ENCODE data around the gene TROAP. TPM values are rescaled to one million over a fixed set of nuclear protein-coding genes. Genes with fewer than 3 reads are reported as not detected.
"Not testable (repeated sequence)": the region's sequence is repeated elsewhere in the genome, so short reads cannot be mapped to it uniquely, and the experiment has no call there.

TROAP gene
- polyA plus RNA-seq, 3 donors: 22.4 to 37.1 (median 26.6) TPM

DNA sequence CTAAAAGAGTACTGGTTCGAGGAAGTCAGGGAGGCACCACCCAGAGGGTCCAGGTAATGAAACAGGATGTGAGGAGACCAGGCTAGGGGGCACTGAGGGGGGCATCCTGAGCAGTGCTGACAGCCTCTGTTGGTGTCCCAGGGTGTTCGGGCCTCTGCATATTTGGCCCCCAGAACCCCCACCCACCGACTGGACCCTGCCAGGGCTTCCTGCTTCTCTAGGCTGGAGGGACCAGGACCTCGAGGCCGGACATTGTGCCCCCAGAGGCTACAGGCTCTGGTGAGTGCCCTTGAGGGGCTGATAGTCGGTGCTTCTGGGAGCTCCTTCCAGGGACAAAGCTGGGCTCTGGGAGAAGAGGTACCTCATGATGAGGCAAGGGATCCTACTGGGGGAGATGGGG, 2.6 kb downstream of the TROAP start:
- DNase-seq: no peak

DNA sequence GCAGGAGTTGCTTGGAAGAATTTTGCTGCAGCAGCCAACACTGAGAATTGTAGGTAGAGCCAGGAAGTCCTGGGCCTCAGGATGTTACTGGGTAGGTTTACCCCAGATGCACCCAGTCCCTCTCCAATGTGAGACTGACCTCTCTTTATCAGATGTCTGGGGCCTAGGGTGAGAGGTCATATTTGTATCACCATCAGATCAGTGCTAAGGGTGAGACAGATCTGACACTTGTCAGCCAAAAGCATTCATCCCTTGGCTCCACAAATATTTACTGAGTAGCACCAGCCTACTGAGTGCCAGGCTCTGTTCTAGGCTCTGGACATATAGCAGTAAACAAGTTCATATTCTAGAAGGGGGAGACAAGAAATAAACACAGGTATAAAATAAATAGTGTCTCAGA, 4.3 kb downstream of the TROAP start:
- DNase-seq: no peak

GRCh38 chr12:49327887-49328286, 4.8 kb downstream of the TROAP start:
- no peak for DNase-seq

GRCh38 chr12:49328816-49329215, 5.8 kb downstream of the TROAP start:
- DNase-seq: no peak

GRCh38 chr12:49330032-49330619, 7.1 kb downstream of the TROAP start:
- no peak for DNase-seq

DNA sequence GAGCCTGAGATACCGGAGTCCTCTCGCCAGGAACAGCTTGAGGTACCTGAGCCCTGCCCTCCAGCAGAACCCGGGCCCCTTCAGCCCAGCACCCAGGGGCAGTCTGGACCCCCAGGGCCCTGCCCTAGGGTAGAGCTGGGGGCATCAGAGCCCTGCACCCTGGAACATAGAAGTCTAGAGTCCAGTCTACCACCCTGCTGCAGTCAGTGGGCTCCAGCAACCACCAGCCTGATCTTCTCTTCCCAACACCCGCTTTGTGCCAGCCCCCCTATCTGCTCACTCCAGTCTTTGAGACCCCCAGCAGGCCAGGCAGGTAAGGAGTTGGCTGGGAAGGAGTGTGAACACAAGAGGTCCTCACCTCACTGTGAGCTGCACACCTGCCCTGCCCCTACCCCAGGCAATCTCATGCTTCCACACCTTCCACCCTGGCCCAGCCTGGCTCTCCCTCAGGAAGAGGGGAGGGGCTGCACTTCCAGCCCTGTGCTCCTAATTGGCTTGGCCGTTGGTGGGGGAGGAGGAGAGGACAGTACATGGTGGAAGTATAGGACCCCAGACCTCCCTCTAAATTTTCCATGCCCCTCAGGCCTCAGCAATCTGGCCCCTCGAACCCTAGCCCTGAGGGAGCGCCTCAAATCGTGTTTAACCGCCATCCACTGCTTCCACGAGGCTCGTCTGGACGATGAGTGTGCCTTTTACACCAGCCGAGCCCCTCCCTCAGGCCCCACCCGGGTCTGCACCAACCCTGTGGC, 7.8 kb downstream of the TROAP start:
- no peak for DNase-seq

- DNase-seq: no peak
These were observed 8.5 kb downstream of the TROAP start for GRCh38 chr12:49331380-49332222.

DNA sequence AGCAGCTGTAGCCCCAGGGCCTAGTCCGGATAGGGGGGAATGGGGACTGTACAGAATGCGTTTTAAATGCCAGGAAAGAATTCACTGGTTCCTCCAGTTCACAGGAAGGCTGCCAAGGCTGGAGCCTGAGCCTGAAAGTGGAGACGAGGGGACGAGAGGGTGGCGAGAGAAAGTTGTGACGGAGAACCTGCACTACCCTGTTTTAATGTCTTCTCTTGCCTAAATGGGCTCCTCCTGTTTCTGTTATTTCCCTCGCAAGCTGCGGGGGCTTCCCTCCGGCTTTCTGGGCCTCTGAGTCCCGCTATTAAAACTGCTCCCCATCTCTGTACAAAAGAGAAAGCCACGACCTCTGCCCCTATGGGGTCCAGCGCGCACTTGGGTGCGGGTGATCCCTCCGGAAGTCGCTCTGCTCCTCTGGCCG, 9.4 kb downstream of the TROAP start:
- no peak for DNase-seq

- no peak for DNase-seq
These were observed 9.9 kb downstream of the TROAP start for GRCh38 chr12:49332891-49333371.

- DNase-seq: not testable (repeated sequence)
These were observed 10.7 kb downstream of the TROAP start for GRCh38 chr12:49333778-49334177.

DNA sequence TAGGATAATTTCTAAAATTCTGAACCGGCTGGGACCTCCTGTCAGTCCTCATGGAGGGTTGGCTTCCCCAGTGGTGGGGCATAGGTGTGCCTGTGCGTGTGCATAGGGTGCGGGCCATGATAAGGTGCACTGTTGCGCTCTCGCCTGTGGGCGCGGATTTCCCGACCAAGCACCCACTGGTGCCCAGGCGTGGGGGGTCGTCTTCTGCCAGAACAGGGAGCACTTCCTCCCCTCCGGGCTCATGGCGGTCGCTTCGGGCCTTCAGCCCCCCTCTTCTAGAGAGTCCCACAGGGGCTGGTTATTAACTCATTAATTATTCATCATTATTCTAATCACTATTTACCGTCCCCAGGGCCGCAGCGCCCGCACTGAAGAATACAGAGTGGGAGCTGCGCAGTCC, 11.2 kb downstream of the TROAP start:
- DNase-seq: no peak

- no peak for DNase-seq
These were observed 11.6 kb downstream of the TROAP start for GRCh38 chr12:49334681-49335080.

GRCh38 chr12:49335118-49335954, 12.3 kb downstream of the TROAP start:
- no peak for DNase-seq

GRCh38 chr12:49335955-49336644, 13.0 kb downstream of the TROAP start:
- no peak for DNase-seq

- DNase-seq: no peak
These were observed 13.9 kb downstream of the TROAP start, which contains the start of gene C1QL4 for GRCh38 chr12:49336645-49337584. C1QL4 (minus strand) TSS chr12:49337188; CDS start chr12:49336477, 711 bp downstream.

- no peak for DNase-seq
These were observed 15.9 kb downstream of the TROAP start for GRCh38 chr12:49338830-49339463.

DNA sequence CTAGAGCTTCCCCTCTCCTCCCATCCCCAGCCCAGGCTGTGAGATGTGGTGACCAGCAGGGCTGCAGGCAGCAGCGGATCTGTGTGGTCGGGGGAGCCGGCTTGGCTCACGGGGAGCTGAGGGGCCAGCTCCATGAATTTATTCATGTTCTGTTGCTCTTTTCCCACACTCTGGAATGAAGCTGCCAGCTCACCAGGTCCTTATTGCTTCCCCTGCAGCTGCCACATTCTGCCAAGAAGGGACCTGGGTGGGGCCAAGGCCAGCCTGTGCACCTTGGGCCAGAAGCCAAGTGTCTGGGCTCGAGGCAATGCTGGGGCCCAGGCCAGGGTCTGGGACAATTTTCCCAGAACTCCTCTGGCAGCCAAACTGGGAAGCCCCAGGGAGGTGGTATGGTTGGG, 16.4 kb downstream of the TROAP start:
- DNase-seq: no peak

GRCh38 chr12:49340095-49340870, 17.2 kb downstream of the TROAP start:
- DNase-seq: no peak
